ENCODE data around the gene JPH3.

JPH3 gene

DNA sequence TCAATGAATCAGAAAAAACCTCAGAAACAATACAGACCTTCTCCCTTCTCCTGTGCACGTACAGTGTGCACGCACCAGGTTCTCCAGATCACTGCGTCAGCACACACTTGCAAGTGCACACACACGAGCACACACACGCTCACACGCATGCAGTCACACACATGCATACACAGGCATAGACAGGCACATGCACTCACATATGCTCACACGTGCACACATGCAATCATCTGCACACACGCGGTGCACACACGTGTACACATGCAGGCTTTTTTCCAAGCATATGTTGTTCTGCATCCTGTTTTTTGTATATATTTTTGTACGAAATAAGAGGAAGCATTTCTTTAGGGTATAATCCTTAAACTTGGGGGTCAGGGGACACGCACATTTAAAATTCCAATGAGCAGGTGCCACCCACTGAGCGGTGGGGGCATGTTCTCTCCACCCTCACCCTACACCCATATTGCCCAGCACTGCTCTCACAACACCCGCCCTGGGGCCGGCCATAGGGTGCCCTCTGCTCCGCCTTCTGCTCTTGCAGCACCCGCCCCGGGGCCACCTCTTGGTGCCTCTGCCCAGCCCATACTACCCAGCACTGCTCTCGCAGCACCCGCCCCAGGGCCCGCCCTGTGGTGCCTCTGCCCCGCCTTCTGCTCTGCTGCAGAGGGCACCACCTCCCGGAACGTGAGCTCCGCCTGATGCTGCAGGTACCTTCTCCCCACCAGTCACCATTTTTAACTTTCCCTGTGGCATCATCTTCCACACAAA, 142.6 kb downstream of the JPH3 start:
- no peak for DNase-seq

DNA sequence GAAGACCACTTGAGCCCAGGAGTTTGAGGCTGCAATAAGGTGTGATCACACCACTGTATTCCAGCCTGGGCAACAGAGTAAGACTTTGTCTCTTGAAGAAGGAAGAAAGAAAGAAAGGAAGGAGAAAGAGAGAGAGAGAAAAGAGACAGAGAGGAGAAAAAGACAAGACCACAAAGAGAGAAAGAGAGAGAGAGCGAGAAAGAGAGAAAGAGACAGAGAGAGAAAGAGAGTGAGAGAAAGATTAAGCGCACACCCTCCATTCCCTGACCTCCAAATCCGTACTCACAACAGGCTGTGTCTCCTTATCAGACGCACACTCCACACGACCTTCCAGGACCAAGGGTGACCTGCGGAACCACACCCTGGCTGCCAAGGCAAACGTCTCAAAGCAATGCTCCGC, 143.9 kb downstream of the JPH3 start:
- DNase-seq = no peak

Measured in stimulated activated CD4-positive, alpha-beta T cell treated with anti-CD3 and anti-CD28 coated beads, Interleukin-2, amount 100 ng/mL, for 48 hours (primary cell).